DOHH2 (cell line): Measurements from ENCODE around the gene TTC9B.

Experiments
- CTCF ChIP-seq: fragments of 200-600 bp; sonication (generic); IDR thresholded peaks from one replicate; pipeline ENCODE4 v1.5.1; 2014; ENCODE audit warnings: antibody characterized with exemption, mild to moderate bottlenecking, low read depth, low read length; ENCODE audit not compliant: poor library complexity, severe bottlenecking
- EZH2phosphoT487 ChIP-seq: fragments of 200-600 bp; sonication (generic); IDR thresholded peaks from 2 replicates; pipeline ENCODE4 v1.6.1; 2017; ENCODE audit warnings: borderline replicate concordance, mild to moderate bottlenecking, antibody characterized with exemption, low read length, moderate library complexity, mixed read lengths

- no peak for TF ChIP-seq CTCF
- no peak for TF ChIP-seq EZH2phosphoT487
Measured at GRCh38 chr19:40184273-40184672, 33.9 kb downstream of the TTC9B start.
